Epithelial cell of prostate (primary cell): ENCODE results near the gene ZBTB20.
A peak's percentile ranks its signal among the peaks of the same experiment; 100 is the strongest.

Experiments
- DNase-seq: peaks from one replicate; pipeline ENCODE4 v3.0.0-alpha.2; 2011; ENCODE audit warnings: low read depth, low spot score
- H3K27ac ChIP-seq: fragments of 450-650 bp; 2 replicates; pipeline ENCODE4 v1.5.1; 2017; ENCODE audit warnings: mild to moderate bottlenecking

The ZBTB20 gene

DNA sequence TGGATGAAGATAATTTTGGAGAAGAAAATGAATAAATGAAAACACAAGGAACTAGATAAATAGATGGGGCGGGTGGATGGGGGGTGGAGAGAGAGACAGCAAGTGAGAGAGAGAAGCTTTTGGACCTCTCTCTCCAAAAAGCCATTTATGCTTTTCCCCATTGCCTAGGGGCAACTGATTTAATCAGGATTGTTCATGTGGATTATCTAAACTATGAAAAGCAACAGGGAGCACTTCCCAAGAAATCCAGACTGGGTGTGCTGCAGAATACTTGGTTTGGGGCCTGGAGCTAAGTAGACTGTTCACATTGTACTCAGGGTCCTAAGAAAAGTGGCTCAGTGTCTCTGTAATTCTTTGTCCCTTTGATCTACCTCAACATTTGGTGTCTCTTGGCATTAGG lies 486.3 kb downstream of the ZBTB20 start:
- no peak overlapping the region for H3K27ac ChIP-seq
- DNase-seq, result no peak

DNA sequence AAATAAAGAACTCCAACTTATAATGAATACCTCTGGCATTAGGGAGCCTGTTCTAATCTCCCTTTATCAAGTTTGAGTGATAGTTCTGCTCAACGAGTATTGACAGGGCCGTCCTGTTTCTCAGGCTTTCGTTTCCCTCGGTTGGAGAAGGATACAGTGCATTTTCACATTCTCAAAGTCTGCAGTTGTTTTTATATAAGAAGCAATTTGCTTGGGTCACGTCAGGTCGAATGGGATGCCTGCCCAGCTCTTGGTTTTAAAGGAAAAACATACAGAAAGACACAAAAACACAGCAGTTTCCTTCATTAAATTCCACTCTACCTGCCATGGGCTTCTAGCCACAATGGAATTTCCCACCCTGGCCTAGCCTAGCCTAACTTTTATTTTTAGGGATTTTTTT lies 487.0 kb downstream of the ZBTB20 start:
- H3K27ac ChIP-seq, result no peak overlapping the region

DNA sequence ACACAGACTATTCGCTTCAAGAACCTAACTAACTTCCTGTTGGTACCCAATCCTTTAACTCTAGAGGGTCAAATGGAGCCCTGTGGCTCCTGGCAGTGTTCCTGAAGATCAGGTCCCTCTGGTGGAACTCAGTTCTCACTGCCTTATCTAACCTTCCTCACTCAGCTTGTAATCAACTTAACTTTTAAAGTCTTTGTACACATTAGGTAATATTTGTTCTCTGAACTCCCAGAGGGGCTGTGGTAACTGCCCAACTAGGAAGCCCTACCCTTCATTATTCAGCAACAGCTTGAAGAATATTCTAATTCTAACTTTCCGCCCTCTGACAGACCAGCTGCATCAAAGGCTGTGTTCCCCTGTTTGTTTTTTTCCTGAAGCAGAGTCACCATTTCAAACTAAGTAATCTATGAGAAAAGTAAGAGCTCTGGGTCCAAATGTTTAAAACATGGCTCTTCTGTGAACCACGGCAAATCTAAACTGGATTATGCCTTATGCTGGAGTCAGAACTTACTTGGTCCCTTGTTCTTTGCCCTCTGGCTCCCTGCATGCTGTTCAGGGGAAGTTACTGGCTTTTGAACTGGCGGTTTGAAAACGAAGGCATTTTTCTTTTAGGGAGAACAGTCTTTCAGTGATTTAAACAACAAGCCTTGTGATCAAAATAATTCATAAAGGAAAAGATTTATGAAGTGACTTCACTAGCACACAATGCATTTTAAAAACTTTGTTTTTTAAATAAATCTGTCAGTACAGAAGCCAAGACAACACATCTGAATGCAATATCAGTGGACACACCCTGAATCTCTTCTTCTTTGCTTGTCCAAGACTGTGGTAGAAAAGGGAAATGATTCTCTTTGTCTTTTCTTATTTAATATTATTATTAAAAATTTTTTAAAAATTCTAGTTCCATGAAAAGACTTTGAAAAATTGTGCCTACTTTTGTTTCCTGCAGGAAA lies 487.7 kb downstream of the ZBTB20 start:
- no peak overlapping the region for H3K27ac ChIP-seq
- no peak for DNase-seq

More for the DNA sequence above, 487.0 kb downstream of the ZBTB20 start:
- DNase-seq, result no peak

DNA sequence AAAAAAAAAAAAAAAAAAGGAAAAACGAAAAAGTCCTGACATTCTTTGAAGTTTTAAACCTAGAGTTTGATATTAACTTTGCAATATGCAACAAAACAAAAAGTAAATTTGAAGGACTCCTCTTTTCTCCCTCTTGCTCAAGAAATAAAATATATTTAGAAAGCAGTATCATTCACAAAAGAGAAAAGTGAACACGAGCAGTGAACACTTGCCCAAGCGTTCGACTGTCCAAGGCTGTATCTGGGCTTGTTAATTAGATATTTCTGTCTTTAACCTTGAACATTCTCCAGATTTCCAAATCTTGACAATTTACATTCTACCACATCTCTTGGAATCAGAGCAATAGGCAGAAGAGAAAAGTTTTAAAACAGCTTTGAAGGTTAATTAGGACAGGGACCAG lies 495.5 kb downstream of the ZBTB20 start:
- no peak for DNase-seq
- H3K27ac ChIP-seq, result peak overlapping the region; percentile 90

DNA sequence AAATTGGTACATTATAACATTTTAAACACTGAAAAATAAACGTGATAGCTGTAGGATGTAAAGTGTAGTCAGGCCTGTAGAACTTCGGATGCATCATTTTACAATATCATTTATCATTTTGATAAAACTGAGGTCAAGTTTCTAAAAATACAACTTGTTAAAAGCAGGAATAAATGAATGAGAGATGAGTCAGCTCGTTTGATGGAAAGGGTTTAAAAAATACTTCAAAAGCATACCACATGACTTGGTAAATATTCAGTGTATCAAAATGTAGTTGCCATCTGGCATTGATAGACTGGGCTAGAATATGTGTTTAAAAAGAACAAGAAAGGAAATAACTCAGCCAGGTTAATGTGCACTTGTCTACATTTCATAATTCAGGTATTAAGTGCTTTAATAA lies 496.3 kb downstream of the ZBTB20 start:
- DNase-seq, result no peak
- H3K27ac ChIP-seq, result peak overlapping the region; percentile 90

DNA sequence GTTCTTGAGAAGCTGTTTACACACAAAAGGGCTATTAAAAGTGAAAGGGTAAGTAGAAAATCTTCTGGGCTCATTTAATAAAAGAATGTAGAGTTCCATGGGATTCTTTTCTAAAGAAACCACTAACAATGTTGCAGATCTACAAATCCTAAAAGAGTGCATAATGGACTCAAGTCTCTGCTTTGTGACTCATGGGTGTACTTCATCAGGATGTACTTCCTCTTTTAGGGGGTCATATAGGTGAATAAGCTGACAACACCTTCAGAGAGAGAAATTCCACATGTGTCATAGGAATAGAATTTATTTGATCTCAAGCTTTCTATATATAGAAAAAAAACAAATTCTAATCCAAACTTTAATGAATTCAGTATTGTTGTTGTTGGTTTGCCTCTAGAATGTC lies 497.8 kb downstream of the ZBTB20 start:
- peak; percentile 71 for DNase-seq
- H3K27ac ChIP-seq, result peak overlapping the region; percentile 90

DNA sequence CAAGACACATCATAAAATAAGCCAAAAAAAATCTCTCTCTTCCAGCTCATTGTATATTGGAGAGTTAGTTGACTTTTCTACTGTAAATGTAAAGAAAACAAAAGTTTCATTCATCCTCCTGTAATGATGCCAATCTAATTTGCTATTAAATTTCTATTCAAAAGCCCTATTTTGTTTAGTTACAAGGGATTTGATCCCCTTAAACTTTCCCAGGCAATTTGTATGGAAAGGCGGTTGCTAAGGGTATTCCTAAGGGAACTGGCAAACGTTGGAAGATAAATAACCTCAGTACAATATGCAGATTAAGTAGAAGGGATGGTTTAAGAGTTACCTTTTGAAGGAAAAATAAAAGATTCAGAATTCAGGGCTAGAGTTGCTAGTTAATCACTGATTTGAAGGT lies 500.6 kb downstream of the ZBTB20 start:
- H3K27ac ChIP-seq, result no peak overlapping the region
- DNase-seq, result no peak

DNA sequence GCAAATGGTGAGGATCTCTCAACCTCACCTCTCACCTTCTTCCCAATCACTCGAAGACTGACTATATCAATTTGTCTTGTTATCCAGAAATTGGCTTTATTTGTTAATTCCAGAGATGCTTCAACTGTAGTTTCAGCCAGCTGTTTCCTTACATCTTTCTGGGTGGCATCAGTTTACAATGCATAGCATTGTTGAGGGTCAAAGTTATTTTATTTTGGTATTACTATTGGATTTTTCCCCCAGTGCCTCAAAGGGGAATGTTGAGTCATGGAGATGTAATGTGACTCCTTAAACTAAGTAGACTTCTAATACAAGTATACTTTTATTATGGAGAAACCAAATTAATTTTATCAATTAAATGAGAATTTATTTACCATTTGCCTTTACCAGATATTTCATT lies 501.7 kb downstream of the ZBTB20 start:
- H3K27ac ChIP-seq, result no peak overlapping the region
- DNase-seq, result no peak

DNA sequence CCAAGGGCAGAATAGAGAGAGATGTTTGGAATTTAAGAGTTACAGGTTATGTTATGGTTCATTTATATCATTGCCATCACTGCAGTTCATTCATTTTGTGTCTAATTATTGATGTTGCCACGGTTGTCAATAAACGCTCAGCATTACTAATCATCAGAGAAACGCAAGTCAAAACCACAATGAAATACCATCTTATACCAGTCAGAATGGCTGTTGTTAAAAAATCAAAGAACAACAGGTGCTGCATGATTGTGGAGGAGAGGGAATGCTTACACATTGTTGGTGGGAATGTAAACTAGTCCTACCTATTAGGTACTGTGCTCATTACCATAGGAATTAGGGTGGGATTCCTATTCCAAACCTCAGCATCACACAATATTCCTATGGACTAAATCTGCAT lies 502.7 kb downstream of the ZBTB20 start:
- no peak overlapping the region for H3K27ac ChIP-seq

DNA sequence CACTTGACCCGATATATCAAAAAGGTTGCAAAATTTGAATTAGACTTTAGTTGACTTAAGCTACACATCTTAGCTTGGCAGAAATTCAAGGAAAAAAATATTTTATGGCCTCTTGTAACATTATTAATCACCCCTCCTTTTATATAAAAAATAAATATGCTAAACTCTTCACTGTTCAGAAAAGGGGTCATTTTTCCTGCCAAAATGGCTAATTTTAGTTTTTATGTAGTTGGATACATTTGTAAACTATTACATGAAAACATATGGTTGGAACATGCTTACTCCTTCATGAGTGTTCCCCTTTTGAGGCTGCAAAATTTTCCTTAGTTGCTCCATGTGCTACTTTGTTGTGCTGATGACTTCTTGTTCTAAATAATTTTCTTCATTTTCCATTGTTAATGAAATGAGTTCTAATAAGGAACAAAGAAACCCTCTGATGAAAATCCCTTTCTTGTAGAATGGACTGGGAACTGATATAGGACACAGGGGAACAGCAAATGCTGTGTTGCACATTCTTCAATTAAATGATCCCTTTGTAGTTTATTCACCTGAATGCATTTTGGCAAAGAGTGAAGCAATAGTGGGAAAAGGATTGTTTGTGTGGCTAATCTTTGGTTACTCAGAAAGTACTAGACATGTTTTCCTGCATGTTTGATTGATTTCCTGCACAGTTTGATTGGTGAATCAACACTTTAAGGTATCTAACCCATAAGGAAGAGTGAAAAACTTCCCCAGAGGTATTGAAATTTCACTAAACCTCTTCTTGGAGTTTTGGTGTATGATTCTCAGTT lies 503.9 kb downstream of the ZBTB20 start:
- no peak for DNase-seq
- H3K27ac ChIP-seq, result peak overlapping the region; percentile 1

More for the DNA sequence above, 502.7 kb downstream of the ZBTB20 start:
- no peak for DNase-seq

DNA sequence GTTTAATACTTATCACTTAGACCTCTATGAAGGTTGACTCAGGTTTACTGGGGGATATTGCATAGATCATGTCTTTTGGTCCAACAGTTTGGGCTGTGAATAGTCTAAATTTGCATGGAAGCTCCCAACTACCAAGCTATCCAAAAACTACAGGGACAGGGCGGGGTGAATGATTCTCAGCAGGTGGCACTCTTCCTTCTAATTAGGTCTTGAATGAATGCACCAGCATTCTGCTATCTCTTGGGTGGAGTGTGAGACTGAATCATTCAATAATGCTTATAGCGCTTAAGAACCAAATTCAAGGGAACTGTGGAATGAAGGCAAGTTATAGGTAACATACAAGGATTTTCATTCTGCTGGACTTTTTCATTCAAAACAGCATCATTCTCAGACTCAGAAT lies 507.0 kb downstream of the ZBTB20 start:
- no peak overlapping the region for H3K27ac ChIP-seq
- no peak for DNase-seq

DNA sequence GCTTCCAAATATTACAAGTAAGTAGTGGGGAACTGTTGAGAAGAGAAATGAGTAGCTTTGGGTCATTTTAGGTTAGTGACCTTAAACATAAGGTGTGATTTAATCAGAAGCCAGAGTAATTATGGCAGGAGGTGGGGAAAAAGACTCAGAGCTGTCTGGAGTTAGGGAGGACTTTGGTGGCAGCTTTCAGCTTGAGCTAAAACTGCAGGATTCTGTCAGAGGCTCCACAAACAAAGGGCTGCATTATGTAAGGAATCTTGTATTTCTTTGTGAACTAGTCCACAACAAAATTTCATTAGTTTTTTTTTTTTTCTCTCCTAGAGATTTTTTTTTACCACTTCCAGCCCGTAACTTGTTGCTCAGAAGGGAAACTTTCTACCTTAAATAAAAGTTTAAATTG lies 507.9 kb downstream of the ZBTB20 start:
- DNase-seq, result no peak

DNA sequence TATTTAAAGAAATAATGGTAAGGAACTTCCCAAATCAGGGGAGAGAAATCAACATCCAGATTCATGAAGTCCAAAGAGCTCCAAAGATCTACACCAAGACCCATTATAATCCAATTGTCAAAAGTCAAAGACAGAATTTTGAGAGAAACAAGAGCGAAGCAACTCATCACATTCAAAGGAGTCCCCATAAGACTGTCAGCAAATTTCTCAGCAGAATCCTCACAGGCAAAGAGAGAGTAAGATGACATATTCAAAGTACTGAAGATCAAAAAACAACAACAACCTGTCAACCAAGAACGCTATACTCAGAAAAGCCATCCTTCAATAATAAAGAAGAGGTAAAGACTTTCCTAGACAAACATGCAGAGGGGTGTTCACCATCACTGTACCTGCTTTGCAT lies 511.2 kb downstream of the ZBTB20 start:
- no peak for DNase-seq
- H3K27ac ChIP-seq, result no peak overlapping the region

More for the DNA sequence above, 507.9 kb downstream of the ZBTB20 start:
- H3K27ac ChIP-seq, result no peak overlapping the region

DNA sequence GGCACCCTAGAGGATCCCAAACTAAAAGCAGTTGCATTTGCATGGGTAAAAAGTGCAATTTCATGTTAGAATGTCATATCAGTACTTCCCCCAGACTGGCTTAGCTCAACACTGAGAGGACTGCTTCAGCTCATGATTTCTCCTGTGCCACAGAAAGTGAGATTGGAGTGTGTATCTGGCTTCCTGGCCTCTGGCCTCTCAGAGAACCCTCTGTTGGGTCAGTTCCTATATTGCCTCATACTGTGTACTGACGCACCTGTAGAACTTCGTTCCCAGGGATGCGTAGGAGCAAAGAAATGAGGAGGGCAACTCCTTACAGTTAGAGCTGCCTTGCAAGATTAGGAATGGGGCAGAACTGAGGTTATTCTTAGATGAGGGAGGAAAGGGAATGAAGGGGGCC lies 512.5 kb downstream of the ZBTB20 start:
- H3K27ac ChIP-seq, result no peak overlapping the region
- DNase-seq, result no peak

DNA sequence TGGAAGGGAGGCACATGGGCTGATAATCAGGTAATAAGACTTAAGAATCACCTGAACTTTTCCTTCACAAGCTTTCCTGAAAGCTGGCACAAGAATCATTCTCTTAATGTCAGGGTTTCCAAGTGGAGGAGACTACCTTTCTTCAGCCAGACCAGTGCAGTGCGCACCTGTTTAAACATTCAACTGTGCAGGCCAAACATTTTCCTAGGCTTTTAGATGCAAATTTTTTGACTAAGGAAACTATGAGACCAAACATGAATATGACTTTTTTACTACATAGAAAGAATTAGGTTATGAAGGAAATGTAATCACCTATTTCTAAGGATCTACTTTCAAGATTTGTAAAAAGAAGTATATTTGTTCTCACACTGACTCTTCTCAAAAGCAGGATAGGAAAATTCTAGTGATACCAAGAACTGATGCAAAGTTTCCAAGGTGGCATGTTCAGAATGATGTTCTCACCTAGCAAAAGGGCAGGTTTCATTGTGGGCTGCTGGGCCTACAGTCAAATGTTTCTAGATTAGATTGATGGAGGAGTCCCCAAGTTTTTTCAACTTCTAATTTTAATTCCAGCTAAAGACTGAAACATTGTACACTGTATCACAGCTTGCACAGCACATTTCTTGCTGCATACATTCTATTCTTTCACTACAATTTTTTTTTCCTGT lies 514.2 kb downstream of the ZBTB20 start:
- no peak overlapping the region for H3K27ac ChIP-seq
- no peak for DNase-seq

DNA sequence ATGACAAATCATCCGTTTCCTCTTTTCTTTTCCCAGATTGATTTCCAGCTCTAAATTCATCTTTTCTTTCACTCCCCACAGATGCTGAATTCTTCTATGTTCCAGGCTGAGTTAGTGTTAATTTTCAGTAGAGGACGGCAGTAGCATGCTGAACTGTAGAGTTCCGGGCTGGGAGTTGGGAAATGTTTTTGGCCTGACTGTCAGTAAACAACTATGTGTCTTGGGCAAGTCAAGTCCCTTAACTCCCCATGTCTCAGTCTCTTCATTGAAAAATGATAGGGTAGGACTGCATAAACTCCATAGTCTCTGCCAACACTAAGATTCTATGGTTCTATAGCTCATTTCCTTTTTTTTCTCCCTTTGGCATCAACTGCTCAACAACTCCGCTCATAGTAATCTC lies 519.3 kb downstream of the ZBTB20 start:
- DNase-seq, result no peak
- no peak overlapping the region for H3K27ac ChIP-seq

DNA sequence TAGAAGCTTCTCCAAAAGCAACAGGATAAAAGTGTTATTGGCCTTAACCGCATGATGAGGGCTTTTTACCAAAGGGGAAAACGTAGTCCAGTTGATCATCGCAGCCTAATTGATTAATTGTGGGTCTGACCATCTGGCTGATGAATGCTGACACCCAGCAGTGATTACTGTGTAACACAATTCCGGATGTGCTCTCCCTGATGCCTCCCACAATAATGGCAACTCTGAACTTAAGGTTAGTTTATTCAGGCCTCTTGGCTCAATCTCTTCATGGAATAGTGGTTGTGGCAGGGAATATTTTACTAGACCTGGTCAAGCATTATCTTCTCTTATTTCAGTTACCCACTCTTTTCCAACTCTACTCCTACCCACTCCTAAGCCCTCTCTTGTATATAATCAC lies 520.3 kb downstream of the ZBTB20 start:
- H3K27ac ChIP-seq, result no peak overlapping the region

DNA sequence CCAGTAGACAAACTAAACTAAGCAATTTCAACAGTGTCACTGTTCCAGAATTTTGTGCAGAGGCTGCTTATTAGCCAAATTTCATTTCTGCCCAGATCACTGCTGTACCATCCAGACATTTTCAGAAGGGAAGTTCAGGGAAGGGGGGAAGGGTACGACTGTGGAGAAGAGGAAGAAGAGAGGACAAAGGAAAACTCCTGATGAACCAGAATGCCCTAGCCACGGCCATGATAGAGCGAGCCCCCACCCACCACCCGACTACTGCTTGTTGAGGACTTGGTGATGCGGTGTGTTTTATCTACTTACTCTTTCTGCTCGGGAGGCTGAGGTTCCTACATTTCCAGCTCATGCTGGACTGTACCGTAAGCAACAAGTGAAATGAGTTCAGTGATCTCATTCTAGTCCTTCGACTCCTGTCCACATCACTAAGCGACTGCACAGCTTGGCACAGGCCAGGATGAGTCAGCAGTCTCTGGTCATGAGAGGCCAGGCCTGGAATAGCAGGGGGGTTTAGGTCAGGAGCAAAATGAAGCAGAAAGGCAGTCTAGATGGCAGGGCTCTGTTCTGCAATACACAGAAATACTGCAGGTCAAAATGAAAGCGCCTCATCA lies 522.4 kb downstream of the ZBTB20 start:
- H3K27ac ChIP-seq, result no peak overlapping the region

More for the DNA sequence above, 520.3 kb downstream of the ZBTB20 start:
- DNase-seq, result no peak

DNA sequence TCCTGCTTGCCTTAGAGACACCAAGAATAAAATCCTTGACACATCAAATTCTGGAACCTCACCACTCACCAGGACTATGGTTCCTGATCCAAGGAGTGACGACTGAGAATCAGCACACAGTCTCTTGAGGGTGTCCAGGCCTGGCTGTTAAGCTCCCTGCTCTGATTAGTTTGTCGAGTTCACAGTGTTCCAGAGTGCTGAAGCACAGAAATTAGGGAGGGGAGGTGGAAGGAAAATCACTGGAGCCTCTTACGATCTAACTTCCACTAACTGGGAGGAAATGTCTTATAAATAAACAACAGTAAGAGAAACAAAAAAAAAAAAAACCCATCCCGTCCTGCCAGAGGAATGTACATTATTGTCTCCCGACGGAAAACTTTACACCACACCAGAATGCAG lies 523.0 kb downstream of the ZBTB20 start:
- no peak for DNase-seq
- H3K27ac ChIP-seq, result no peak overlapping the region

More for the DNA sequence above, 522.4 kb downstream of the ZBTB20 start:
- peak; percentile 58 for DNase-seq

DNA sequence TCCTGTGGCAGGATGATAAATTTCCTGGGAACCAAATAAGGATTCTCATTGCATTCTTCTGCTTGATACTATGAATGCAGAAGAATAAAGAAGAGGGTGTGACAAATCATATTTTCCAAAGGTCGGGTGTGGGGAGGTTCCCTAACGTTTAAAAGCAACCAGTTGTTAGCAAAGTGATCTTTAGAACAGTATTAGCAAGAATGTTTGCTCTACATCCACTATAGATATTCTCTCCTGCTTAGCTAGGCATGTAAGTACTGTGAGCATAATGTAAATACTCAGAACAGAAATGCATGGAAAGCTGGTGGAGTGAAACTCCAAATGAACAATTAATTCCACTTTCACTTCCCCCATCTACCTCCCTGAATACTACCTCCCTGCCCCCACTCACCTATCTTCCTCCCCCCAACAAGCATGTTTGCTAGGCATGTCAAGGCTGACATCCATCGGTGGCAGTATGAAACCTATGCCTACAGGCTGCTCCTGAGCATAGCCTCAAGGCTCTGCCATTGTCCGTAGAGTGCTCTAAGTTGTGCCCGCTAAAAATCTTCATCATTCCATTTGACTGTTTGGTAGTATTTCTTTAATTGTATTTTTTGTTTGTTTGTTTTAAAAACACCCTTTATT lies 523.6 kb downstream of the ZBTB20 start:
- DNase-seq, result no peak
- no peak overlapping the region for H3K27ac ChIP-seq
